ENCODE results near the gene MCTP2. TPM values are rescaled to one million over a fixed set of nuclear protein-coding genes. Genes with fewer than 3 reads are reported as not detected.

MCTP2 gene
- total and polyA plus RNA-seq, 2 of the 8 experiments (the other 6 are each of a cell fraction or from before 2014, with no cell fraction given) = 3.4 to 4.5 TPM

DNA sequence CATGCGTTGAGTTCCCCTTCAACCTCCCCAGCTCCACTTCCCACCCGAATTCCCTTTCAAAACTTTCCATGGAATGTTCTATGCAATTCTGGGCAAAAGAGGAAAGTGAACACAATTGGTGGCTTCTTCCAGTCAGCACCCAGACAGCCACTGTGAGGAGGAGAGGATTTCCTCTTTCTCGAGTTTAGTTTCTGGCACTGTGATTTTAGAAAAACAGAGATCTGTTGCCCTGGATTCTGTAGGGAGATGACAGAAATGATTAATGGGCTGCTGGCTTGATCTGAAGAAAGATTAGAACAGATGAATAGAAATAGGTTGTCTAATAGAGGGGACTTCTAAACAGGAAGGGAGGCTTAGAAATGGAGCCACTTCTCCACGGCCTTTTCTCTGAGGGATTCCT lies 172.0 kb downstream of the MCTP2 start:
- H2AFZ ChIP-seq (ENCODE audit: low read length) = no peak overlapping the region
- H3K4me2 ChIP-seq (ENCODE audit: insufficient read depth in 1 of 2, low read depth in 2 of 2, low read length in 2 of 2) = no peak overlapping the region
- no peaks in the 10 kb centered on the region for H3K79me1 ChIP-seq (ENCODE audit: low read depth, low read length)
- no peak overlapping the region for H3K23ac ChIP-seq (ENCODE audit: insufficient read length)
- no peak overlapping the region for H3K27ac ChIP-seq (ENCODE audit: low read depth, low read length)
- no peak overlapping the region for H3K4ac ChIP-seq (replicated peaks; ENCODE audit: insufficient read length, low read depth, low read length)
- ChIA-PET CTCF (ENCODE audit: partially characterized antibody) (no interaction called here), POLR2A (ENCODE audit: partially characterized antibody) (no interaction called here)
- no peak for DNase-seq (ENCODE audit: low read depth in 1 of 2, low spot score in 2 of 2)
- no peaks in the 10 kb centered on the region for H3K79me2 ChIP-seq (ENCODE audit: control insufficient read depth in 1 of 2, insufficient read depth in 2 of 2, low read length in 2 of 2)
- H2BK5ac ChIP-seq (ENCODE audit: low read depth, low read length) = no peak overlapping the region
- H2BK15ac ChIP-seq (ENCODE audit: low read length) = no peak overlapping the region
- H4K91ac ChIP-seq (replicated peaks; ENCODE audit: insufficient read length, low read length) = no peak overlapping the region
- H4K20me1 ChIP-seq (replicated peaks in 1 of 2; ENCODE audit: control insufficient read depth in 1 of 2, insufficient read depth in 2 of 2, low read length in 2 of 2) = no peaks in the 10 kb centered on the region
- H3K23me2 ChIP-seq (ENCODE audit: low read depth, low read length) = no peaks in the 10 kb centered on the region
- FAIRE-seq = no peak
- no peak overlapping the region for H2BK20ac ChIP-seq (ENCODE audit: low read length)
- no peaks in the 10 kb centered on the region for H3K9me3 ChIP-seq (ENCODE audit: insufficient read depth in 2 of 2, low read depth in 1 of 2, low read length in 1 of 2)
- no peak overlapping the region for H3K56ac ChIP-seq (replicated peaks; ENCODE audit: insufficient read length, low read depth, low read length)
- H2AK5ac ChIP-seq (ENCODE audit: low read depth, low read length) = no peak overlapping the region
- H3K18ac ChIP-seq (ENCODE audit: extremely low read depth, low read length) = no peak overlapping the region
- H2BK120ac ChIP-seq (replicated peaks; ENCODE audit: low read depth, low read length) = no peak overlapping the region
- no peaks in the 10 kb centered on the region for H3K27me3 ChIP-seq (replicated peaks in 1 of 4; ENCODE audit: control insufficient read depth in 3 of 4, extremely low read depth in 1 of 4, insufficient read depth in 3 of 4, low read length in 3 of 4)
- no peak for TF ChIP-seq TCF12 (IDR thresholded peaks at IDR 0.05; ENCODE audit: low read depth, low read length)
- TF ChIP-seq, protein P1, sequence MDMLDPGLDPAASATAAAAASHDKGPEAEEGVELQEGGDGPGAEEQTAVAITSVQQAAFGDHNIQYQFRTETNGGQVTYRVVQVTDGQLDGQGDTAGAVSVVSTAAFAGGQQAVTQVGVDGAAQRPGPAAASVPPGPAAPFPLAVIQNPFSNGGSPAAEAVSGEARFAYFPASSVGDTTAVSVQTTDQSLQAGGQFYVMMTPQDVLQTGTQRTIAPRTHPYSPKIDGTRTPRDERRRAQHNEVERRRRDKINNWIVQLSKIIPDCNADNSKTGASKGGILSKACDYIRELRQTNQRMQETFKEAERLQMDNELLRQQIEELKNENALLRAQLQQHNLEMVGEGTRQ (IDR thresholded peaks at IDR 0.05; ENCODE audit: low read length) = no peak
- no peak for TF ChIP-seq CEBPB (IDR thresholded peaks at IDR 0.05; ENCODE audit: low read depth, low read length)
- TF ChIP-seq HDAC2 (IDR thresholded peaks at IDR 0.05; ENCODE audit: borderline replicate concordance in 1 of 2, low read depth in 2 of 2, low read length in 2 of 2) = no peak
- no peak for TF ChIP-seq NANOG (IDR thresholded peaks at IDR 0.05; ENCODE audit: insufficient read depth, low read depth, low read length, poor library complexity, severe bottlenecking)
- TF ChIP-seq SP4 (IDR thresholded peaks at IDR 0.05; ENCODE audit: low read length) = no peak
- TF ChIP-seq, protein P2, sequence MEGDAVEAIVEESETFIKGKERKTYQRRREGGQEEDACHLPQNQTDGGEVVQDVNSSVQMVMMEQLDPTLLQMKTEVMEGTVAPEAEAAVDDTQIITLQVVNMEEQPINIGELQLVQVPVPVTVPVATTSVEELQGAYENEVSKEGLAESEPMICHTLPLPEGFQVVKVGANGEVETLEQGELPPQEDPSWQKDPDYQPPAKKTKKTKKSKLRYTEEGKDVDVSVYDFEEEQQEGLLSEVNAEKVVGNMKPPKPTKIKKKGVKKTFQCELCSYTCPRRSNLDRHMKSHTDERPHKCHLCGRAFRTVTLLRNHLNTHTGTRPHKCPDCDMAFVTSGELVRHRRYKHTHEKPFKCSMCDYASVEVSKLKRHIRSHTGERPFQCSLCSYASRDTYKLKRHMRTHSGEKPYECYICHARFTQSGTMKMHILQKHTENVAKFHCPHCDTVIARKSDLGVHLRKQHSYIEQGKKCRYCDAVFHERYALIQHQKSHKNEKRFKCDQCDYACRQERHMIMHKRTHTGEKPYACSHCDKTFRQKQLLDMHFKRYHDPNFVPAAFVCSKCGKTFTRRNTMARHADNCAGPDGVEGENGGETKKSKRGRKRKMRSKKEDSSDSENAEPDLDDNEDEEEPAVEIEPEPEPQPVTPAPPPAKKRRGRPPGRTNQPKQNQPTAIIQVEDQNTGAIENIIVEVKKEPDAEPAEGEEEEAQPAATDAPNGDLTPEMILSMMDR (IDR thresholded peaks at IDR 0.05; ENCODE audit: control extremely low read depth in 1 of 3, insufficient read depth in 1 of 3, low read depth in 1 of 3, low read length in 3 of 3) = no peak
- no peak for TF ChIP-seq KDM4A (IDR thresholded peaks at IDR 0.05; ENCODE audit: low read depth, low read length, severe bottlenecking)
- no peak for TF ChIP-seq TAF7 (optimal IDR thresholded peaks at IDR 0.05; ENCODE audit: borderline replicate concordance, low read depth, low read length)
- no peak overlapping the region for H3K4me3 ChIP-seq (ENCODE audit: extremely low read depth in 1 of 4, insufficient read depth in 2 of 4, low read depth in 3 of 4, low read length in 4 of 4)
- no peak overlapping the region for H3K9ac ChIP-seq (replicated peaks in 1 of 4; ENCODE audit: extremely low read depth in 1 of 4, low read depth in 3 of 4, low read length in 3 of 4)
- H3K4me1 ChIP-seq (replicated peaks in 1 of 4; ENCODE audit: control insufficient read depth in 3 of 4, insufficient read depth in 4 of 4, low read length in 3 of 4) = peaks cover 0 to 8% (median 3%) of the 10 kb centered on the region in 4 experiments; a peak in 3 of 7 replicates
- no peak overlapping the region for H4K8ac ChIP-seq (ENCODE audit: extremely low read depth, insufficient read depth, low read length)
- no peaks in the 10 kb centered on the region for H3K36me3 ChIP-seq (ENCODE audit: control insufficient read depth in 2 of 4, insufficient read depth in 4 of 4, low read length in 3 of 4)
- H4K5ac ChIP-seq (ENCODE audit: insufficient read length, low read depth, low read length) = no peak overlapping the region
- WGBS, 2 experiments (ENCODE audit: extremely low coverage in 1 of 2, insufficient coverage in 1 of 2, insufficient read length in 1 of 2, insufficient replicate concordance in 2 of 2, low coverage in 1 of 2, low lambda C conversion rate in 2 of 2, missing lambda C conversion rate in 1 of 2) = 98% methylated on average over 4 of the region's 4 CpGs; no CpG with 5 or more reads in 1 of the 2 experiments
- no peak overlapping the region for H2BK12ac ChIP-seq (ENCODE audit: low read depth, low read length)
- no peak overlapping the region for H3K14ac ChIP-seq (ENCODE audit: insufficient read length)
